ENCODE results near the gene BEX1. TPM values are rescaled to one million over a fixed set of nuclear protein-coding genes. Genes with fewer than 3 reads are reported as not detected.

BEX1 gene
- total and polyA plus RNA-seq, 8 donors, result 8.4 to 19.5 (median 9.4) TPM; not detected in 4

DNA sequence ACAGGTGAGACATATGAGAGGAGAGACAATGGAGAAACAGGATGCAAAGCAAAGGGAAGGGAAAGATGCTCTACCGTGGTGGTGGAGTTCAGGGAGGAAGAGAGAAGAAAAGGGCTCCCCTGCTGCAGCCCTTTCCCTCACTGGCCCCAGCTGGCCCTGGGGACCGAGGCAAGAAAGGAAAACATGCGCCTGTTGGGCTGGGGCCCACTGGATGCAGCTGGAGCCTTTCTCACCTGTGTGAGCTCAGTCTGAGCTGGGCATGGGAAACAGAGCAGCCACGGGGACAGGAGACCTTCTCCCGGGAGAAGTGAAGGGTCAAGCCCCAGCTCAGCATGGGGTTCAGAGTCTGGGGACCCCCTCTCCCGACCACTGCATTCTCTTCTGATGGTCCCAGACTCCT, 17.1 kb upstream of the BEX1 start:
- Histone ChIP-seq H3K4me3 (no peak overlapping the region), H3K27me3 (peaks cover 0 to 3% (median 0%) of the 10 kb centered on the region in 3 donors), H3K4me1 (no peaks in the 10 kb centered on the region), H3K9me3 (no peaks in the 10 kb centered on the region), H3K27ac (no peak overlapping the region), H3K36me3 (no peaks in the 10 kb centered on the region)
- intact Hi-C loops (cut with DNase I; ENCODE audit: low total_unique reads), result no loop called here
- DNase-seq, result no peak
- no peak for TF ChIP-seq EP300 (IDR thresholded peaks at IDR 0.05)
- no peak for TF ChIP-seq POLR2AphosphoS5 (IDR thresholded peaks at IDR 0.05)
- no peak for TF ChIP-seq POLR2A (IDR thresholded peaks at IDR 0.05)
- no peak for TF ChIP-seq CTCF (IDR thresholded peaks at IDR 0.05)
- WGBS, 5 donors, result 54 to 76% (median 57%) methylated on average over 3 to 6 of the region's 6 CpGs

DNA sequence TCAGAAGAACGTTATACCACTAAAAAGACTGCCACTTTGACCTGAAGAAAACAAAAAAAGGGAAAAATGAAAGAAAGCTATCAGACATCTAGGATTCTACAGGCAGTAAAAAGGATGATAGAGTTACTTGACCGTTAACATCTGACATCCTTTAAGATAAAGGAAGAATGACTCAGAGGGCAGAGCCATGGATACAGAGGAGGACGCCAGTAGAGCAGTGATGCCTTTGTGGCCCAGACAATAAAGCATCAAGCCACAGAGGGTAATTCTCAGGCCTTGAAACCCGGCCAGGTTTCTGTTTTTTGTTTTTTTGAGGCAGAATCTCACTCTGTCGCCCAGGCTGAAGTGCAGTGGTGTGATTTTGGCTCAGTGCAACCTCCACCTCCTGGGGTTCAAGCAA, 9.5 kb upstream of the BEX1 start:
- TF ChIP-seq POLR2A (IDR thresholded peaks at IDR 0.05) (no peak), CTCF (IDR thresholded peaks at IDR 0.05) (no peak), EP300 (IDR thresholded peaks at IDR 0.05) (no peak), POLR2AphosphoS5 (IDR thresholded peaks at IDR 0.05) (no peak)
- no peak for DNase-seq
- Histone ChIP-seq H3K27ac (no peak overlapping the region), H3K9me3 (no peaks in the 10 kb centered on the region), H3K4me1 (no peaks in the 10 kb centered on the region), H3K27me3 (peaks cover 0 to 11% (median 0%) of the 10 kb centered on the region in 3 donors), H3K4me3 (no peak overlapping the region), H3K36me3 (no peaks in the 10 kb centered on the region)
- intact Hi-C loops (cut with DNase I; ENCODE audit: low total_unique reads), result no loop called here
- 43 to 65% (median 52%) methylated on average over 5 of the region's 5 CpGs for WGBS, 5 donors

DNA sequence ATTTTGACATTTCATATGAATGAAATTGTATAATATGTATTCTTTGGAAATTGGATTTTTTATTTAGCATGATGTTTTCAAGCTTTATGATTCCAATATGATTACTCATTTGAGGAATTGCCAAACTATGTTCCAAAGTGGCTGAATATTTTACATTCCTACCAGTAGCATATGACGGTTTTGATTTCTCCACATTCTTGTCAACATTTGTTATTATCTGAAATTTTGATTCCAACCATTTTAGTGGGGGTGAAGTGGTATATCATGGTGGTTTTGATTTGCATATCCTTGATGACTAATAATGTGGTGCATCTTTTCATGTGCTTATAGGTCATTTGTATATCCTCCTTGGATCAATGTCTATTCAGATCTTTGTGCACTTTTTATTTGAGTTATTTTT, 2.6 kb upstream of the BEX1 start:
- TF ChIP-seq POLR2A (IDR thresholded peaks at IDR 0.05) (no peak), CTCF (IDR thresholded peaks at IDR 0.05) (no peak)
- WGBS, 5 donors, result 48 to 73% (median 66%) methylated on average over 1 of the region's 1 CpG
- Histone ChIP-seq H3K4me3 (no peak overlapping the region), H3K27me3 (peaks cover 0 to 13% (median 0%) of the 10 kb centered on the region in 3 donors), H3K36me3 (no peaks in the 10 kb centered on the region), H3K9me3 (no peaks in the 10 kb centered on the region), H3K4me1 (peaks cover 0 to 6% (median 3%) of the 10 kb centered on the region in 4 donors), H3K27ac (no peak overlapping the region)
- no peak for DNase-seq
- intact Hi-C loops (cut with DNase I; ENCODE audit: low total_unique reads), result no loop called here

- H3K27me3 ChIP-seq, result peaks cover 0 to 8% (median 0%) of the 10 kb centered on the region in 3 donors
- intact Hi-C loops (cut with DNase I; ENCODE audit: low total_unique reads), result no loop called here
- 2 to 32% (median 9%) methylated on average over 11 to 28 of the region's 34 CpGs for WGBS, 5 donors
- TF ChIP-seq CTCF (IDR thresholded peaks at IDR 0.05) (no peak), POLR2A (IDR thresholded peaks at IDR 0.05) (no peak), POLR2AphosphoS5 (IDR thresholded peaks at IDR 0.05) (no peak), EP300 (IDR thresholded peaks at IDR 0.05) (no peak)
- H3K27ac ChIP-seq, result peak overlapping the region in 1 of 5 donors; percentile 18
- no peaks in the 10 kb centered on the region for H3K9me3 ChIP-seq
- H3K4me1 ChIP-seq, result peaks cover 0 to 6% (median 3%) of the 10 kb centered on the region in 4 donors
- H3K36me3 ChIP-seq, result no peaks in the 10 kb centered on the region
- H3K4me3 ChIP-seq, result peak overlapping the region; percentile 34 to 48 (median 38)
- peak in 1 of 2 donors; percentile 66 for DNase-seq
Measured at GRCh38 chrX:103063191-103063845, 653 bp downstream of the BEX1 start.

All from stomach (tissue), 9 donors.